Right lobe of liver (tissue), 4 donors: Measurements from ENCODE around the gene EXOSC7.

Experiments
- POLR2A ChIP-seq: fragments of 450-650 bp; IDR thresholded peaks from one replicate; pipeline ENCODE4 v1.6.1; 2017; ENCODE audit warnings: antibody characterized with exemption, mild to moderate bottlenecking
- TF ChIP-seq, protein P1 (sequence below), 4 donors: fragments of 200-600 bp in 3 of 4; fragments of 450-650 bp in 1 of 4; IDR thresholded peaks; one replicate each; pipeline versions ENCODE4 v1.5.1 to v1.8.0; 2016 to 2022; ENCODE audit warnings: antibody characterized with exemption in 4 of 4, mild to moderate bottlenecking in 2 of 4
- donor health status: DM: no; HTN: no; CAD: no.
- donor health status: DM: no; HTN: no; CAD: no.
- donor health status: DM: no; HTN: yes; CAD: no.

GRCh38 chr3:45042162-45042561 is 66.1 kb downstream of the EXOSC7 start:
- TF ChIP-seq, protein P1, sequence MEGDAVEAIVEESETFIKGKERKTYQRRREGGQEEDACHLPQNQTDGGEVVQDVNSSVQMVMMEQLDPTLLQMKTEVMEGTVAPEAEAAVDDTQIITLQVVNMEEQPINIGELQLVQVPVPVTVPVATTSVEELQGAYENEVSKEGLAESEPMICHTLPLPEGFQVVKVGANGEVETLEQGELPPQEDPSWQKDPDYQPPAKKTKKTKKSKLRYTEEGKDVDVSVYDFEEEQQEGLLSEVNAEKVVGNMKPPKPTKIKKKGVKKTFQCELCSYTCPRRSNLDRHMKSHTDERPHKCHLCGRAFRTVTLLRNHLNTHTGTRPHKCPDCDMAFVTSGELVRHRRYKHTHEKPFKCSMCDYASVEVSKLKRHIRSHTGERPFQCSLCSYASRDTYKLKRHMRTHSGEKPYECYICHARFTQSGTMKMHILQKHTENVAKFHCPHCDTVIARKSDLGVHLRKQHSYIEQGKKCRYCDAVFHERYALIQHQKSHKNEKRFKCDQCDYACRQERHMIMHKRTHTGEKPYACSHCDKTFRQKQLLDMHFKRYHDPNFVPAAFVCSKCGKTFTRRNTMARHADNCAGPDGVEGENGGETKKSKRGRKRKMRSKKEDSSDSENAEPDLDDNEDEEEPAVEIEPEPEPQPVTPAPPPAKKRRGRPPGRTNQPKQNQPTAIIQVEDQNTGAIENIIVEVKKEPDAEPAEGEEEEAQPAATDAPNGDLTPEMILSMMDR (IDR thresholded peaks at IDR 0.05), result no peak
- TF ChIP-seq POLR2A, result no peak
